Embryonic facial prominence (tissue), 1 donor: ENCODE results near the gene ATAD1.
"Not testable (repeated sequence)": the region's sequence is repeated elsewhere in the genome, so short reads cannot be mapped to it uniquely, and the experiment has no call there.

Source experiments
- DNase-seq: peaks from one replicate; pipeline ENCODE4 v3.0.0-alpha.2; 2016; ENCODE audit errors: extremely low spot score

The ATAD1 gene

GRCh38 chr10:87817609-87818504 is at the start of gene ATAD1:
Gene ATAD1 (minus strand): TSS chr10:87818226. CDS start chr10:87814599, 3,627 bp downstream.
- DNase-seq: peak; percentile 77

GRCh38 chr10:87867453-87867852 is 49.4 kb upstream of the ATAD1 start:
- DNase-seq: no peak

DNA sequence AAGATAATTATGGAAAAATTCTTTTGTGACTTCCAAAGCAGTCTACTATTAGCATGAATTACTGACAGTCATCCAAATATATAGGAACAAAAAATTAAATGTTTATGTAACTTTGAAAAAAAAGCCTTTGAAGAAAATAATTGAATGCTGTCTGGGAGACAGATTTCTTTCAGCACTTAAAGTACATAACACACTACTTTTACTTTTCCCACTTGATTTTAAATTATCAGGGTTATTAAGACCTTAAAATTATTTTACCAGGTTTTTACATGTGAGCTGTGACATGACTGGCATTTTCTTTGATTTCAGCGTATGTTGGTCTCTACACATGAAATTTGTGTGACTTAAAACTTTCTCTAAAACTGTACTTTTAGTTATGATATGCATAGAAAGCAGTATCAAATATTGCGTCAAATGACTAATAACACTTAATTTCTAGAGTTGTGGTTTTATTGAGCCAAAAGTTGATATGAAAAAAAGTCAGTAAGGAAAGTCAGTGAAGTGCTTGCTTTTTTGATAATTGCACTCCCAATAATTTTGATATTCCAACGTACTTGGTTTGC is 48.5 kb upstream of the ATAD1 start:
- DNase-seq: no peak

DNA sequence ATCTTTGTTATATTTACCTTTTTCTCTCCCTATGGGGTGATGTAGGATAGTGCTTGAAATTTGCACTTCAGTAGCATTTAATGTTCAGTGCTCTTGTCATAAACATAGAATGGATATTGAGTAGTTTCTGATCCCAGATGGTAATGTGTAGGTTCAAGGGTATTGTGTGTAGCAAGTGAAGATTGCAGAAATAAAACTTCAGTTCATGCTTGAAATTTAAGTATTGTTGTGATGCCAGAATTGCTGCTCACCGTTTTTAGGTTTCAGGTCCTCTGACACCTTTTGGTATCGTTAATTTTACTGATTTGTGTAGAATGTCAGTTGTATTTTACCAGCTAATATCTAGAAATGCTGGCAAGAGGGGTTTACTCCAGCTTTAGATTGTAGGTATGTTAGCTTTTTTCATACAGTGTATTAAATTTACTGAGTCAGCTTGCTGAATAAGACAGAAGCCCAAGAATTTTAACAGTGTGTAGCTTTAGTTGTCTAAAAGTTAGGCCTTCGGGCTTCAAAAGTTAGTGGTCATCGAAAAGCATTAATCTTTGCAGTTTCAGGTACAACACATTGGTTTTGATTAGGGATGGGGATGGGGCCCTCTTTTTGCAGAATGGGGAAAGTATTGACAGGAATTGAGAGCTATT is 47.3 kb upstream of the ATAD1 start:
- DNase-seq: no peak

- DNase-seq: no peak
These were observed 46.6 kb upstream of the ATAD1 start for GRCh38 chr10:87864496-87865059.

DNA sequence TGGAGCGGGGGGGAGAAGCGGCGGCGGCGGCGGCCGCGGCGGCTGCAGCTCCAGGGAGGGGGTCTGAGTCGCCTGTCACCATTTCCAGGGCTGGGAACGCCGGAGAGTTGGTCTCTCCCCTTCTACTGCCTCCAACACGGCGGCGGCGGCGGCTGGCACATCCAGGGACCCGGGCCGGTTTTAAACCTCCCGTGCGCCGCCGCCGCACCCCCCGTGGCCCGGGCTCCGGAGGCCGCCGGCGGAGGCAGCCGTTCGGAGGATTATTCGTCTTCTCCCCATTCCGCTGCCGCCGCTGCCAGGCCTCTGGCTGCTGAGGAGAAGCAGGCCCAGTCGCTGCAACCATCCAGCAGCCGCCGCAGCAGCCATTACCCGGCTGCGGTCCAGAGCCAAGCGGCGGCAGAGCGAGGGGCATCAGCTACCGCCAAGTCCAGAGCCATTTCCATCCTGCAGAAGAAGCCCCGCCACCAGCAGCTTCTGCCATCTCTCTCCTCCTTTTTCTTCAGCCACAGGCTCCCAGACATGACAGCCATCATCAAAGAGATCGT is 46.0 kb upstream of the ATAD1 start:
- DNase-seq: not testable (repeated sequence)

DNA sequence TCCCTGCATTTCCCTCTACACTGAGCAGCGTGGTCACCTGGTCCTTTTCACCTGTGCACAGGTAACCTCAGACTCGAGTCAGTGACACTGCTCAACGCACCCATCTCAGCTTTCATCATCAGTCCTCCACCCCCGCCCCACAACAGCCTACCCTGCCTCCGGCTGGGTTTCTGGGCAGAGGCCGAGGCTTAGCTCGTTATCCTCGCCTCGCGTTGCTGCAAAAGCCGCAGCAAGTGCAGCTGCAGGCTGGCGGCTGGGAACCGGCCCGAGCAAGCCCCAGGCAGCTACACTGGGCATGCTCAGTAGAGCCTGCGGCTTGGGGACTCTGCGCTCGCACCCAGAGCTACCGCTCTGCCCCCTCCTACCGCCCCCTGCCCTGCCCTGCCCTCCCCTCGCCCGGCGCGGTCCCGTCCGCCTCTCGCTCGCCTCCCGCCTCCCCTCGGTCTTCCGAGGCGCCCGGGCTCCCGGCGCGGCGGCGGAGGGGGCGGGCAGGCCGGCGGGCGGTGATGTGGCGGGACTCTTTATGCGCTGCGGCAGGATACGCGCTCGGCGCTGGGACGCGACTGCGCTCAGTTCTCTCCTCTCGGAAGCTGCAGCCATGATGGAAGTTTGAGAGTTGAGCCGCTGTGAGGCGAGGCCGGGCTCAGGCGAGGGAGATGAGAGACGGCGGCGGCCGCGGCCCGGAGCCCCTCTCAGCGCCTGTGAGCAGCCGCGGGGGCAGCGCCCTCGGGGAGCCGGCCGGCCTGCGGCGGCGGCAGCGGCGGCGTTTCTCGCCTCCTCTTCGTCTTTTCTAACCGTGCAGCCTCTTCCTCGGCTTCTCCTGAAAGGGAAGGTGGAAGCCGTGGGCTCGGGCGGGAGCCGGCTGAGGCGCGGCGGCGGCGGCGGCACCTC is 45.3 kb upstream of the ATAD1 start, which contains the start of the genes KLLN and PTEN:
Gene KLLN (minus strand): TSS at position 481 of the 891 bp plus-strand sequence. CDS start 1,046 bp downstream, outside the sequence.
Gene PTEN (plus strand): TSS at position 573 of the 891 bp plus-strand sequence. CDS start 845 bp downstream, outside the sequence.
- DNase-seq: peak; percentile 89

DNA sequence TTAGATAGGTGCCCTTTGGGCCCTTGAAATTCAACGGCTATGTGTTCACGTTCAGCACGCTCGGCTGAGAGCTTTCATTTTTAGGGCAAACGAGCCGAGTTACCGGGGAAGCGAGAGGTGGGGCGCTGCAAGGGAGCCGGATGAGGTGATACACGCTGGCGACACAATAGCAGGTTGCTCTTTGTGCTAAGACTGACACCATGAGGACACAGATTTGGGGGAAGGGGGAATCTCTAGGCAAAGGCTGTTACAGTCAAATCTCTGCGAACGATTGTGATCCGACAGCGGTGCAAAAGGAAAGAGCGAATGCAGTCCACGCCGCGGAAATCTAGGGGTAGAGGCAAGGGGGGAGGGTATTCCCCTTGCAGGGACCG is 44.6 kb upstream of the ATAD1 start:
- peak; percentile 35 for DNase-seq

DNA sequence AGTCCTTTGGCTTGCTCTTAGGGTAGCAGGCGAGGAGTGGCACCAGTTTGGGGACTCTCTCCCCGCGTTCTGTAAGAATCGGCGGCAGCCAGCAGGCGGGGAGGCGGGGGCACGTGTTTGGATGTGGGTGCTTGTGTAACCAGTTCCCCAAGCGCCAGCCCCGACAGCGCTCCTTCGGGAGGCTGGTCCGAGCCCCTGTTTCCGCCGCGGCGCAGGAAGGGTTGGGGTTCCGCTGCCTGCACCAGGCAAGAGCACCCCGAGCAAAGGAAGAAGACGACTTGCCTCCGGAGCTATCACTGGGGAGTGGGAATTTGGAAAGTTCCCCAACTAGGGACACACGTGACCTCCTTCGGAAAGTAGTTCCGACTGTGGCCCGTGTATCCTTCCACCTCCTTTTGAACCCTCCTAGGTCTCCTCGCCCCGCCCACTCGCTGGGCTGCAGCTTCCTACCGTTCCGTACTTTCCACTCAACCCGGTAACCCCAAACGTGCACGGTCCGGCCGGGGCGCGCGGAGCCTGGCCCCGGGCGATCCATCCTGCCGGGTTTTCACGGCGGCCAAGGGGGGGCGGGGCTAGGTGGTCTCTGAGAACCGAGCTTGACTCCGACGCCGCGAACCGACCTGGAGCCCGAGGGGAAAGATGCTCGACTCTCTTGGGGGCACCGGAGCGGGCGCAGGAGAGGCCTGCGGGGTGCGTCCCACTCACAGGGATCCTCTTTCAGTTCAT is 44.1 kb upstream of the ATAD1 start:
- peak; percentile 94 for DNase-seq

GRCh38 chr10:87861566-87861952 is 43.5 kb upstream of the ATAD1 start:
- DNase-seq: no peak

DNA sequence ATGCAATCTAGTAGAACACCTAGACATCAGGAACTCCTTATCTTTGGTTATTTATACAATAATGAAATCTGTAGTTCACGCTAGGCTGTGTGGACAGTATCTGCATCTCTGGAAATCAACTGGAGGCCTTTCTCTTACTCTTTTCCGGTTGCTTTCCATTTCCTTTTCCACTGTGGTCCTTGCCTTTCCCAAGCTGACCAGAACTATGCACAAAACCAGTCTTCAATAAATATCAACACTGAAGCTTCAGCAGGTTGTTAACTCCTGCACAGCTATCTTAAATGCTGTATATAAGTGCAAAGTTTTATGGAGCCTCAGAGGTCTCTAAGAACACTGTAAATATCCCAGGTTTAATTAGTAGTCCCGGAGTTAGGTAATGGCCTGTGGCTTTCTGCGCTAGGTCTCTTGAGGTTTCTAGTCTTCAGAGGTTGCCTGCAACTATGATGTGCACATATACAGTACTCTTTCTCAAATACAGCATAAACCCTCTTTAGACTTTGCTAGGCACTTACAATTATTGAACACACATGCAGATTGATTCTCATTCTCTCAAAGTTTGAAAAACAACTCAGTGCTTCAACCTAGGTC is 42.9 kb upstream of the ATAD1 start:
- no peak for DNase-seq

- peak; percentile 68 for DNase-seq
These were observed 42.2 kb upstream of the ATAD1 start for GRCh38 chr10:87860156-87860795.

DNA sequence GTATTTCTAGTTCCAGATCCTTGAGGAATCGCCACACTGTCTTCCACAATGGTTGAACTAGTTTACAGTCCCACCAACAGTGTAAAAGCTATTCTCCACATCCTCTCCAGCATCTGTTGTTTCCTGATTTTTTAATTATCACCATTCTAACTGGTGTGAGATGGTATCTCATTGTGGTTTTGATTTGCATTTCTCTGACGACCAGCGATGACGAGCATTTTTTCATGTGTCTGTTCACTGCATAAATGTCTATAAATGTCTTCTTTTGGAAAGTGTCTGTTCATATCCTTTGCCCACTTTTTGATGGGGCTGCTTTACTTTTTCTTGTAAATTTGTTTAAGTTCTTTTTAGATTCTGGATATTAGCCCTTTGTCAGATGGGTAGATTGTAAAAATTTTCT is 37.6 kb upstream of the ATAD1 start:
- not testable (repeated sequence) for DNase-seq

GRCh38 chr10:87855247-87855646 is 37.2 kb upstream of the ATAD1 start:
- not testable (repeated sequence) for DNase-seq

DNA sequence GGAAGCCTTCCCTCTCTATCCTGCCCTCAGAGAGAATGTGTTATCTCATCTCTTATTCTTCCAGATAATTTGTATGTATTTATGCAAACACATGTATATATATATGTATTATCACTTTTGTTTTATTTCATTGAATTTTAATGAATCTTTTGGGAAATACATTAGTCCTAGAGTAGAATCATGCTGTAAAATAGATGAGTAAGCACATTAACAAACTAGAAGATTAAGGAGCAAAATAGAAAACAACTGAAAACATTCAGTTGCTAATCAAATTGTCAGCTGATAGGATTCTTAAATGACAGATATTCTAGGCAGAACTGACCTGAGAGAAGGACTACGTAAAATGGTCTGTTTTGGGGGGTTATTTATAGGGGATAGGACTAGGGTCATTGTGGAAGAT is 34.1 kb upstream of the ATAD1 start:
- no peak for DNase-seq

DNA sequence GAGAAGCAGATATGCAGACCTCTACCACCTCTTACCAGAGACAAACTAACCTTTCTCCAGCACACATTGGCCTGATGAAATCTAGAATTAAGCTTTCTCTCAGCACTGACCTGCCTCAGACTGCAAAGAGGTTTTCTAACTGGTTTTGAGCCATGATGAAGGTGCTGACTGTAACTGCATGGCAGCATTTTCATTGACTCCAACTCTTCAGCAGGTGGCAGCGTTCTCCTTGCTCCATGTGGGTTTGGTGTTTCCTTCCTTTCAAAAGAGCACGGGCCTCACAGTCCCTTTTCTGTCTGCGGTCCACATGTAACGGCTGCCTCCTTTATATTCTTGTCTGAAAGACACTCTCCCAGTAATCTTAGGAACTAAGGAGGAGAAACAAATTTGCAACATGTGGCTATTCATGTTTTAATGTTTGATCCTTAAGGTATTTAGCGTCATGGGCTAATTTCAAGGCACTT is 32.7 kb upstream of the ATAD1 start:
- no peak for DNase-seq

- DNase-seq: no peak
These were observed 31.0 kb upstream of the ATAD1 start for GRCh38 chr10:87849001-87849400.

DNA sequence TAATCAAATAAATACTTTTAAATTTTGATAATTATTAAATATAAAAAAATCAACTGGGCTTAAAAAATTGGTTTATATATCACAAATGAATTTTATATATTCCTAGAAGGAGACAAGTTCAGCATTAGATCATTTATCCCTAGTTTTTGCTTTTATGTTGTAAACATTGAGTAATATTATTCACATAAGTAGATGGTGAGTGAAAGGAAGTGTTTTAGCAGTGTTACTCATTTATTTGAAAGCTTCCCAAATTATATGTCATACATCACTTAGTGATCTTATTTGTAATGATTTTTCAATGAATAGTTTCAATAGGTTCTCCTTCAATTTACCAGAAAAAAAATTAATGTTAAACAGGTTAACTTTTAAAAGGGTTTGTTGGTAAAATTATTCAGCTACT is 29.5 kb upstream of the ATAD1 start:
- no peak for DNase-seq

DNA sequence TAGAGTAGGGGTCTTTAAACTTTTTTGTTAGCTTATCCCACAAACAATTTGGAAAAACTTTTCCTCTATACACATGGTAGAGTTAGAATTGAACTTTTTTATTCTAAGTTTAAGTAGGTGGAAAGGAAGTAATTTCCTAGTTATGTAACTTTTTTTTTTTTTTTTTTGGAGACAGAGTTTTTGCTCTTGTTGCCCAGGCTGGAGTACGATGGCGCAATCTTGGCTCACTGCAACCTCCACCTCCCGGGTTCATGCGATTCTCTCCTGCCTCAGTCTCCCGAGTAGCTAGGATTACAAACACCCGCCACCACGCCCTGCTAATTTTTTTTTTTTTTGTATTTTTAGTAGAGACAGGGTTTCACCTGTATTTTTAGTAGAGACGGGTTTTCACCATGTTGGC is 28.7 kb upstream of the ATAD1 start:
- not testable (repeated sequence) for DNase-seq
